ENCODE measurements around the gene RNF223.

GRCh38 chr1:1079408-1080121, 5.5 kb upstream of the RNF223 start:
- TF ChIP-seq NFRKB (IDR thresholded peaks at IDR 0.05) (no peak), SP1 (IDR thresholded peaks at IDR 0.05) (no peak), BHLHE40 (IDR thresholded peaks at IDR 0.05; ENCODE audit: borderline replicate concordance) (no peak), HDGF (IDR thresholded peaks at IDR 0.05; ENCODE audit: borderline replicate concordance) (no peak), PKNOX1 (IDR thresholded peaks at IDR 0.05) (no peak), FOXA1 (IDR thresholded peaks at IDR 0.05) (no peak), FOXM1 (IDR thresholded peaks at IDR 0.05; ENCODE audit: borderline replicate concordance) (no peak), ELF4 (IDR thresholded peaks at IDR 0.05) (no peak), ARNT (IDR thresholded peaks at IDR 0.05) (no peak), LEF1 (IDR thresholded peaks at IDR 0.05; ENCODE audit: borderline replicate concordance) (no peak), TARDBP (IDR thresholded peaks at IDR 0.05) (no peak), SUZ12 (IDR thresholded peaks at IDR 0.05) (no peak), ZNF384 (IDR thresholded peaks at IDR 0.05) (no peak), L3MBTL2 (conservative IDR thresholded peaks at IDR 0.05) (no peak; the same call in 1 of the 2 replicates)

Data from HEK293T (cell line).